ENCODE results near the gene PRPF39.

The PRPF39 gene

GRCh38 chr14:45082420-45082819 lies 1.5 kb upstream of the PRPF39 start:
- no peak for DNase-seq

- DNase-seq: no peak
Observed at GRCh38 chr14:45083617-45083975, 320 bp upstream of the PRPF39 start.

- DNase-seq: no peak
Observed at GRCh38 chr14:45084946-45085346, 1.0 kb downstream of the PRPF39 start.

- no peak for DNase-seq
Observed at GRCh38 chr14:45089813-45090212, 5.9 kb downstream of the PRPF39 start.

- no peak for DNase-seq
Observed at GRCh38 chr14:45091710-45092109, 7.8 kb downstream of the PRPF39 start.

- no peak for DNase-seq
Observed at GRCh38 chr14:45094275-45094674, 10.4 kb downstream of the PRPF39 start.

GRCh38 chr14:45095143-45095542 lies 11.2 kb downstream of the PRPF39 start:
- no peak for DNase-seq

GRCh38 chr14:45096218-45096617 lies 12.3 kb downstream of the PRPF39 start:
- DNase-seq: no peak

- no peak for DNase-seq
Observed at GRCh38 chr14:45103806-45104205, 19.9 kb downstream of the PRPF39 start.

- DNase-seq: no peak
Observed at GRCh38 chr14:45104561-45104960, 20.6 kb downstream of the PRPF39 start.

GRCh38 chr14:45112896-45113781 lies 29.2 kb downstream of the PRPF39 start:
- peak; percentile 79 for DNase-seq

- DNase-seq: no peak
Observed at GRCh38 chr14:45114327-45114726, 30.4 kb downstream of the PRPF39 start.

- no peak for DNase-seq
Observed at GRCh38 chr14:45118594-45118993, 34.7 kb downstream of the PRPF39 start.

- no peak for DNase-seq
Observed at GRCh38 chr14:45120096-45120495, 36.2 kb downstream of the PRPF39 start.

- DNase-seq: no peak
Observed at GRCh38 chr14:45123271-45123670, 39.4 kb downstream of the PRPF39 start.

- no peak for DNase-seq
Observed at GRCh38 chr14:45125754-45126153, 41.8 kb downstream of the PRPF39 start.

- DNase-seq: no peak
Observed at GRCh38 chr14:45128963-45129629, 45.2 kb downstream of the PRPF39 start.

- no peak for DNase-seq
Observed at GRCh38 chr14:45133683-45134050, 49.8 kb downstream of the PRPF39 start.

- peak; percentile 91 for DNase-seq
Observed at GRCh38 chr14:45134051-45134958, 50.4 kb downstream of the PRPF39 start, which contains the start of gene FKBP3. Gene FKBP3 (minus strand): TSS chr14:45134481. CDS start chr14:45134456, 25 bp downstream.

GRCh38 chr14:45135156-45135555 lies 51.2 kb downstream of the PRPF39 start:
- peak; percentile 65 for DNase-seq

- DNase-seq: peak; percentile 93
Observed at GRCh38 chr14:45135659-45136395, 51.9 kb downstream of the PRPF39 start, which contains the start of gene FANCM. Gene FANCM (plus strand): TSS chr14:45135930. CDS start chr14:45136032, 102 bp downstream.

- no peak for DNase-seq
Observed at GRCh38 chr14:45136399-45136798, 52.5 kb downstream of the PRPF39 start.

Measured in NCI-H2029 treated with DMSO at 0.1 percent for 48 hours (cell line).